ENCODE measurements around the gene PPM1N. TPM values are rescaled to one million over a fixed set of nuclear protein-coding genes. Genes with fewer than 3 reads are reported as not detected.

Gene PPM1N
- total and polyA plus RNA-seq, 2 of the 13 experiments (the other 11 are each of a cell fraction or from before 2014, with no cell fraction given) = 0.31 to 1.8 TPM

- TF ChIP-seq ZNF280D (CRISPR knock-in tag; IDR thresholded peaks at IDR 0.05) (no peak; the same call in 1 of the 2 replicates), HNF1B (CRISPR knock-in tag; IDR thresholded peaks at IDR 0.05) (peak; percentile 33), NR1H2 (CRISPR knock-in tag; IDR thresholded peaks at IDR 0.05; ENCODE audit: borderline replicate concordance, low read depth) (no peak), NRL (CRISPR knock-in tag; IDR thresholded peaks at IDR 0.05; ENCODE audit: borderline replicate concordance) (peak; percentile 77), ZNF337 (CRISPR knock-in tag; IDR thresholded peaks at IDR 0.05; ENCODE audit: borderline replicate concordance, low read depth) (no peak), SKI (IDR thresholded peaks at IDR 0.05; ENCODE audit: partially characterized antibody) (peak; percentile 21), ZNF496 (CRISPR knock-in tag; IDR thresholded peaks at IDR 0.05; ENCODE audit: insufficient replicate concordance) (no peak), ATAD3A (CRISPR knock-in tag; IDR thresholded peaks at IDR 0.05) (no peak), PRPF4 (IDR thresholded peaks at IDR 0.05; ENCODE audit: low read depth, low read length, poor library complexity, severe bottlenecking) (no peak), ZNF441 (CRISPR knock-in tag; IDR thresholded peaks at IDR 0.05; ENCODE audit: borderline replicate concordance) (0 out of 2 replicates have a peak, but pooled peaks have one; percentile 49), KMT2A (CRISPR knock-in tag; IDR thresholded peaks at IDR 0.05) (peak; percentile 60; the same call in 1 of the 2 replicates), BRF2 (CRISPR knock-in tag; IDR thresholded peaks at IDR 0.05) (no peak), ZNF251 (CRISPR knock-in tag; IDR thresholded peaks at IDR 0.05) (no peak), NKX3-1 (CRISPR knock-in tag; IDR thresholded peaks at IDR 0.05) (0 out of 2 replicates have a peak, but pooled peaks have one; percentile 43), STAT5B (CRISPR knock-in tag; IDR thresholded peaks at IDR 0.05) (no peak), DPF2 (CRISPR knock-in tag; IDR thresholded peaks at IDR 0.05; ENCODE audit: borderline replicate concordance, low read depth) (no peak), NFKBIZ (CRISPR knock-in tag; IDR thresholded peaks at IDR 0.05) (no peak), MAFK (conservative IDR thresholded peaks at IDR 0.05 in 1 of 2, IDR thresholded peaks at IDR 0.05 in 1 of 2; ENCODE audit: low read length in 2 of 2) (no peak), ZSCAN31 (CRISPR knock-in tag; IDR thresholded peaks at IDR 0.05; ENCODE audit: low read depth) (peak; percentile 64; the same call in 1 of the 2 replicates), ATF2 (CRISPR knock-in tag; IDR thresholded peaks at IDR 0.05) (no peak)
Measured at GRCh38 chr19:45506989-45507871, 9.0 kb downstream of the PPM1N start, which contains the start of gene VASP (continued).
